Measurements from ENCODE around the gene SLC11A2.

DNA sequence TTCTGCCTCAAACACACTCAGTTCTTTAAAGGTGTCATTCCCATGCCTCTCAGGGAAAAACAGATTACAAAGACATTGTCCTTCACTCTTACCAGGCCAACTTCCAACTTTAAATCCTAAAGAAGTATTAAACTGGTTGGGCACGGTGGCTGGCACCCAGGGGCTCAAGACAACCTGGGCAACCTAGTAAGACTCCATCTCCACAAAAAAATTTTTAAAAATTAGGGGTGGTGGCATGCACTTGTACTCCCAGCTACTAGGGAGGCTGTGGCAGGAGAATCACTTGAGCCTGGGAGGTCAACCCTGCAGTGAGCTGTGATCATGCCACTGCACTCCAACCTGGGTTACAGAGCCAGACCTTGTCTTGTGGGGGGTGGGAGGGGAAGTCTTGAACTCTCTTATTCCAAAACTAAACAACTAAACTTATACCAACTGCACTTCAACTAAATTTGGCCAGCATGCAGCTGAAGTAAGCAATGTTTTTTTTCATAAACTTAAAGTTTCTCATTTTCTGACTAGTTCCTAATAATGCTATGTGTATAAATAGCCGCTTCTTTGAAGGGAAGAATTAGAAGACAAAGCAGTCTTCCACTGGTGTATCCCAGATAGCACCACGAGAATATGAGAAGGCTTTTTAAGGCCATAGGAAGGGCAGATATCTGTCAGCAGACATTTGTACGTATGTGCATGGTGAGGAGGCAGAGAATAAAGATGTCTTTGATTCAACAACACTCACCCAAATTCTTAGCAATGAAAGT, 2.4 kb downstream of the SLC11A2 start:
- no peak for TF ChIP-seq POLR2A (IDR thresholded peaks at IDR 0.05)
- TF ChIP-seq, protein P1, sequence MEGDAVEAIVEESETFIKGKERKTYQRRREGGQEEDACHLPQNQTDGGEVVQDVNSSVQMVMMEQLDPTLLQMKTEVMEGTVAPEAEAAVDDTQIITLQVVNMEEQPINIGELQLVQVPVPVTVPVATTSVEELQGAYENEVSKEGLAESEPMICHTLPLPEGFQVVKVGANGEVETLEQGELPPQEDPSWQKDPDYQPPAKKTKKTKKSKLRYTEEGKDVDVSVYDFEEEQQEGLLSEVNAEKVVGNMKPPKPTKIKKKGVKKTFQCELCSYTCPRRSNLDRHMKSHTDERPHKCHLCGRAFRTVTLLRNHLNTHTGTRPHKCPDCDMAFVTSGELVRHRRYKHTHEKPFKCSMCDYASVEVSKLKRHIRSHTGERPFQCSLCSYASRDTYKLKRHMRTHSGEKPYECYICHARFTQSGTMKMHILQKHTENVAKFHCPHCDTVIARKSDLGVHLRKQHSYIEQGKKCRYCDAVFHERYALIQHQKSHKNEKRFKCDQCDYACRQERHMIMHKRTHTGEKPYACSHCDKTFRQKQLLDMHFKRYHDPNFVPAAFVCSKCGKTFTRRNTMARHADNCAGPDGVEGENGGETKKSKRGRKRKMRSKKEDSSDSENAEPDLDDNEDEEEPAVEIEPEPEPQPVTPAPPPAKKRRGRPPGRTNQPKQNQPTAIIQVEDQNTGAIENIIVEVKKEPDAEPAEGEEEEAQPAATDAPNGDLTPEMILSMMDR (IDR thresholded peaks at IDR 0.05): no peak
